HG03039 (cell line): ENCODE data around the gene TBCD.
"Not testable (repeated sequence)": the region's sequence is repeated elsewhere in the genome, so short reads cannot be mapped to it uniquely, and the experiment has no call there.

Experiments
- ATAC-seq: cut with Tn5 transposase; IDR thresholded peaks from one replicate; pipeline ENCODE4 v1.9.1; 2021; ENCODE audit warnings: mild to moderate bottlenecking, moderate library complexity; ENCODE audit not compliant: unreplicated experiment

Gene TBCD

GRCh38 chr17:82726427-82726826, 25.4 kb upstream of the TBCD start:
- no peak for ATAC-seq

GRCh38 chr17:82729479-82730260, 22.2 kb upstream of the TBCD start:
- ATAC-seq = no peak

- ATAC-seq = no peak
Measured at GRCh38 chr17:82732118-82732743, 19.6 kb upstream of the TBCD start.

GRCh38 chr17:82734987-82735866, 16.6 kb upstream of the TBCD start, which contains the start of gene FN3K:
TSS of gene FN3K (plus strand) at chr17:82735615. CDS start at chr17:82735637, 22 bp downstream.
- no peak for ATAC-seq

- ATAC-seq = no peak
Measured at GRCh38 chr17:82736511-82737185, 15.2 kb upstream of the TBCD start.

- no peak for ATAC-seq
Measured at GRCh38 chr17:82737967-82738877, 13.6 kb upstream of the TBCD start.

- no peak for ATAC-seq
Measured at GRCh38 chr17:82740906-82741759, 10.7 kb upstream of the TBCD start.

- no peak for ATAC-seq
Measured at GRCh38 chr17:82743344-82744219, 8.3 kb upstream of the TBCD start.

GRCh38 chr17:82744736-82745135, 7.1 kb upstream of the TBCD start:
- ATAC-seq = not testable (repeated sequence)

- no peak for ATAC-seq
Measured at GRCh38 chr17:82745524-82745923, 6.3 kb upstream of the TBCD start.

GRCh38 chr17:82748756-82749155, 3.1 kb upstream of the TBCD start:
- ATAC-seq = no peak

GRCh38 chr17:82750241-82750908, 1.5 kb upstream of the TBCD start:
- ATAC-seq = no peak

GRCh38 chr17:82751171-82751570, 694 bp upstream of the TBCD start:
- peak; percentile 47 for ATAC-seq

GRCh38 chr17:82752371-82753200, 721 bp downstream of the TBCD start:
- ATAC-seq = peak; percentile 7

- ATAC-seq = no peak
Measured at GRCh38 chr17:82753201-82753464, 1.3 kb downstream of the TBCD start.

GRCh38 chr17:82754297-82755208, 2.7 kb downstream of the TBCD start:
- no peak for ATAC-seq
